ENCODE measurements around the gene TNFRSF19.
A peak's percentile ranks its signal among the peaks of the same experiment; 100 is the strongest.

The TNFRSF19 gene

DNA sequence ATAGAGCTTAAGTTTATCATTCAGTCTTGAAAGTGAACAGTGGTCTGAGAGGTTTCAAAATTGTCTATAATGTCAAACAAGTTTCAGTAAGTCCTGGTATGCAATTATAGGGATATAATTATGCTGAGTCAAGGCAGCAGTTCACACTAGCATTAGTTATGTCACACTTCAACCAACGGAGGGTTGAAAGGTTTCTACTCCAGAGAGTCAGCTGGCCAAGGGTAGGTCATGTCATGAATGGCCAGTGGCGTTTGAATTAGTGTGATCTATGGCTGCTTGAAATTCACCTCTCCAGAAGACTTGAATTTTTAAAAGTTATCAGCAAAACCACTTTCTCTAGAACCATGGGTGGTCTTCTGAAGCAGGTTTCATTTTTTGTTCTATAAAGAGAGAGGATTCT lies 108.6 kb downstream of the TNFRSF19 start:
- DNase-seq (ENCODE audit: low spot score), result no peak
- CTCF ChIA-PET, result interaction anchor here (0.6 kb wide), 1 partner anchor 216 kb away, joined by 4 read pairs; no protein-coding TSS in a partner anchor
- POLR2A ChIA-PET (ENCODE audit: low non-redundant PET), result no interaction called here

DNA sequence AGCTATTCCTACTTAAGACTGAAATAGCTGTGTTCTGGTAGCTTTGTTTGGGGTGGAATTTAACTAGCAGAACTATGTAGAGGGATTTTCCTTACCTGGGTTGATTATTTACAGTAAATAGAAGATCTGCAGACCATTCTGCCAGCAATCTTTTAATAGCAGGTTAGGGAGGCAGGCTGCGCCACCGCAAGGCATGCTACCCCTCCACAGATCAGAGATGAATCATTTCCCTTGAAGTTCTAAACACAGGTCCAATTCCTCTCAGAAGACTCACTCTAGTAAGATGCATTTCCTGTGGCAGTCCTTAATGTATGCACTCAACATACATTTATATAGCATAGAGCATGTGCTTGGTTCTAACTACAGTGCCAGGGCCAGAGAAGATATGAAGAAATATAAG lies 109.0 kb downstream of the TNFRSF19 start:
- POLR2A ChIA-PET (ENCODE audit: low non-redundant PET), result no interaction called here
- TF ChIP-seq, protein P1, sequence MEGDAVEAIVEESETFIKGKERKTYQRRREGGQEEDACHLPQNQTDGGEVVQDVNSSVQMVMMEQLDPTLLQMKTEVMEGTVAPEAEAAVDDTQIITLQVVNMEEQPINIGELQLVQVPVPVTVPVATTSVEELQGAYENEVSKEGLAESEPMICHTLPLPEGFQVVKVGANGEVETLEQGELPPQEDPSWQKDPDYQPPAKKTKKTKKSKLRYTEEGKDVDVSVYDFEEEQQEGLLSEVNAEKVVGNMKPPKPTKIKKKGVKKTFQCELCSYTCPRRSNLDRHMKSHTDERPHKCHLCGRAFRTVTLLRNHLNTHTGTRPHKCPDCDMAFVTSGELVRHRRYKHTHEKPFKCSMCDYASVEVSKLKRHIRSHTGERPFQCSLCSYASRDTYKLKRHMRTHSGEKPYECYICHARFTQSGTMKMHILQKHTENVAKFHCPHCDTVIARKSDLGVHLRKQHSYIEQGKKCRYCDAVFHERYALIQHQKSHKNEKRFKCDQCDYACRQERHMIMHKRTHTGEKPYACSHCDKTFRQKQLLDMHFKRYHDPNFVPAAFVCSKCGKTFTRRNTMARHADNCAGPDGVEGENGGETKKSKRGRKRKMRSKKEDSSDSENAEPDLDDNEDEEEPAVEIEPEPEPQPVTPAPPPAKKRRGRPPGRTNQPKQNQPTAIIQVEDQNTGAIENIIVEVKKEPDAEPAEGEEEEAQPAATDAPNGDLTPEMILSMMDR (conservative IDR thresholded peaks at IDR 0.05; ENCODE audit: low read depth), result no peak
- CTCF ChIA-PET, result no interaction called here
- DNase-seq (ENCODE audit: low spot score), result peak; percentile 30
- H3K27ac ChIP-seq, result no peak overlapping the region

More for the DNA sequence above, 108.6 kb downstream of the TNFRSF19 start:
- TF ChIP-seq, protein P1 (conservative IDR thresholded peaks at IDR 0.05; ENCODE audit: low read depth), result no peak
- H3K27ac ChIP-seq, result no peak overlapping the region

DNA sequence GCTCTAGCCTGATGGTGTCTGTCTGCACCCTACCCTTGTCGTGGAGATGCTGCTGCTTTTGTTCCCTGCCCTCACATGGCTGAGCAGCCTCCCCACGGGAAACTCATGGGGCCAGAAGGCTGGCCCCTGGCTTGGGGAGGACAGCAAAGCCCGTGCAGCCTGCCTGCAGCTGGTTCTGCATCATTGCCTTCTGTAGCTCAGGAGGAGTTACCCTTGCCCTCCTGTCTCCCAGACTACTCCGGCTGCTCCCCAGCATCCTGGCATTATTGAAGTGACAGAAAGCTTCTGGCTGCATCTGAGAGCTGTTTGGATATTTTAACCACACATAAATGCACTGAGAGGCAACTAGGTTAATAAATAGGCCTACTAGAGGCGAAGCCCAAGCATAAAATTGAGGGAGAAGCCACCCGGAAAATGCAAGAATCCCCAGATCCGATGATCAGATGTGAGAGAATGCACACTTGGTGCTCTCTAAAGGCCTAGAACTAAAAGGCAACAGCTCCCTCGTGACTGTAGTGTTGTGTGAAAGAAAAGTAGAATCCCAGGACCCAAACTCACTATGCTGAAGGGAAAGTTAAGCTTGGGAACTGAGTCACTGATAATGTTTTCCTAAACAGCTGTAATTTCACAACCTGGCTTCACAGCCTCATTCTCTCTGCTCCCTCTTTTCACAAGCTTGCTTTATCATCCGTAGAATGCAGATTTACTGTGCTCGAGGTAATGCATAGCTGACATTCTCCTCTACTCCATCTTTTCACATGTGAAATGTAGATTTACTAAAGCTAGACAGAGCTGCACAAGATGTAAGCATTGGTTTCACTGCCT lies 110.8 kb downstream of the TNFRSF19 start:
- no peak for DNase-seq (ENCODE audit: low spot score)
- ChIA-PET POLR2A (ENCODE audit: low non-redundant PET) (no interaction called here), CTCF (no interaction called here)
- TF ChIP-seq, protein P1 (conservative IDR thresholded peaks at IDR 0.05; ENCODE audit: low read depth), result no peak
- no peak overlapping the region for H3K27ac ChIP-seq

DNA sequence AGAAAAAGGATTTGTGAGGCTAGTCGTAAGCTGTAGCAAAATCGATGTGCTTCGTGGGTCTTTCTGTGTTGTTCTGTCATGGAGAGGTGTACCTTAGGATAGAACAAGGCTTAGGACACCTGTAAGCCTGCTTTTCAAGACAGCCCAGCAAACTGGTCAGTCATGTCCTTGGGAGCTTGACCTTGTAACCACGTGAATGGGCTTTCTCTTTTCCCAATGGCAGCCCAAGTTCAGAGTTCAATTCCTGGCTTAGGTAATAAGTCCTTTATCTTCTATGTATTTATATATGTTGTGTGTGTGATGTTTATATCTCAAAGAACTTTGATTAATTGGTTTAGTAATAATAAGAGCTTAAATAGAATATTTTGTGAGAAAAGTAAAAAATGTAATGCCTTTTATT lies 112.9 kb downstream of the TNFRSF19 start:
- ChIA-PET POLR2A (ENCODE audit: low non-redundant PET) (no interaction called here), CTCF (no interaction called here)
- H3K27ac ChIP-seq, result no peak overlapping the region
- no peak for DNase-seq (ENCODE audit: low spot score)
- TF ChIP-seq, protein P1 (conservative IDR thresholded peaks at IDR 0.05; ENCODE audit: low read depth), result no peak

DNA sequence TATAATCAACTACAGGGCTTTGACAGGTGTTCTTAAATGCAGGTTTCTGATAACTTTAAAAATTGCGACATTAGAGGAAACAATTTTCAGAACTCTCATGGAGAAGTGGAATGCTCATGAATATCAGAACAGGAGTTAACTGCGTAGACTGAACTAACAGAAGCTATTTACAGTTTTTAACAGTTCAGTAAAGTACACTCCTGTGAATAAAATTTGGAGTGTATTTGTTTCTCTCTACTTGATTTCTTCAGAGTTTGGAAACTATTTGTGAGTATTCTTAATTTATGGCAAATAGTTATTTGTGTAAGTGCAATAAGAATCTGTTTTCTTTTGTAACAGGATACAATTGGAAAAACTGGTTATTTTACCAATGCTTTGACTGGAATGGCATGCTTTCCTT lies 114.4 kb downstream of the TNFRSF19 start:
- TF ChIP-seq, protein P1 (conservative IDR thresholded peaks at IDR 0.05; ENCODE audit: low read depth), result no peak
- no peak for DNase-seq (ENCODE audit: low spot score)
- ChIA-PET POLR2A (ENCODE audit: low non-redundant PET) (no interaction called here), CTCF (interaction anchor here (0.8 kb wide), 1 partner anchor 52 kb away, joined by 3 read pairs; no protein-coding TSS in a partner anchor)
- no peak overlapping the region for H3K27ac ChIP-seq

DNA sequence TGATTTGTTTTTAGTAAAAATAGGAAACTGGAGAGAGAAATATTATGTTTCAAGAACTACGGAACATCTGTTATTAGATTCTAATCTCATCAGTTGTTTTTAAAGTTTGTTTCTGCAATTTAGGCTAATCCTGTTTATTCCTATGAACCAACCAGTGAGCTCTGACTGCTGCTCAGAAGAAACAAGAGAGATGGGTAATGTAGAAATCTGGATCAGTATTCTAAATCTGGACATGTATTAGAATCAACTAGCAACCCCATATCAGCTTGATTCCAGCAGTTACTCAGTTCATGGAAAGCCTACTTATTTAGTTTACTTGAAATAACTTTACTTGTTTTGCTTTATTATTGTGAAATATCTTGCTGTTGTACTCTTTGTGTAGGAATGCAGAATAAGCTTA lies 115.2 kb downstream of the TNFRSF19 start:
- no peak for DNase-seq (ENCODE audit: low spot score)
- TF ChIP-seq, protein P1 (conservative IDR thresholded peaks at IDR 0.05; ENCODE audit: low read depth), result no peak
- CTCF ChIA-PET, result interaction anchor here (0.6 to 0.8 kb wide), 2 partner anchors 53 to 216 kb away, joined by 3 to 4 read pairs; no protein-coding TSS in a partner anchor
- H3K27ac ChIP-seq, result no peak overlapping the region
- POLR2A ChIA-PET (ENCODE audit: low non-redundant PET), result no interaction called here
